HFFc6 (cell line): ENCODE data around the gene NCLN. TPM values are rescaled to one million over a fixed set of nuclear protein-coding genes. Genes with fewer than 3 reads are reported as not detected.

Experiments used
- DNase-seq: peaks from one replicate; pipeline ENCODE4 v3.0.0-alpha.2; 2018
- H3K27ac Mint-ChIP-seq: 2 replicates; pipeline ENCODE4 v1.8.0; 2020; ENCODE audit warnings: mild to moderate bottlenecking, mixed read lengths
- H3K27me3 Mint-ChIP-seq: 2 replicates; pipeline ENCODE4 v1.8.0; 2021; ENCODE audit warnings: mild to moderate bottlenecking, moderate library complexity, mixed read lengths; ENCODE audit not compliant: insufficient read depth
- H3K36me3 Mint-ChIP-seq: 2 replicates; pipeline ENCODE4 v1.8.0; 2021; ENCODE audit warnings: low read depth, mixed read lengths
- H3K4me1 Mint-ChIP-seq: 2 replicates; pipeline ENCODE4 v1.8.0; 2020; ENCODE audit warnings: low read depth, mixed read lengths
- H3K4me3 Mint-ChIP-seq: 2 replicates; pipeline ENCODE4 v1.8.0; 2020; ENCODE audit warnings: mild to moderate bottlenecking, moderate library complexity, mixed read lengths
- H3K9me3 Mint-ChIP-seq: 2 replicates; pipeline ENCODE4 v1.8.0; 2020; ENCODE audit warnings: mild to moderate bottlenecking, mixed read lengths
- CTCF ChIP-seq: fragments of 200-600 bp; sonication (generic); IDR thresholded peaks from 2 replicates; pipeline ENCODE4 v1.5.0; 2021; ENCODE audit warnings: antibody characterized with exemption, mild to moderate bottlenecking
- total RNA-seq, 6 experiments: library from RNA; stranded (reverse); fragmentation: NEBNext Ultra II Directional; extraction: Animal tissue kit (Norgen Biotek cat#: 25700); gene quantifications; 2 replicates in 1 of 6; 3 replicates in 5 of 6; pipeline ENCODE4 v1.2.3, GENCODE V29; 2021

Gene NCLN
- total RNA-seq, 6 experiments from 2014 or later = 98.1 to 130 (median 106) TPM

- no peaks in the 10 kb centered on the region for H3K9me3 Mint-ChIP-seq
- DNase-seq = peak; percentile 72
- no peak for TF ChIP-seq CTCF
- no peak overlapping the region; the same call in 1 of the 2 replicates for H3K4me3 Mint-ChIP-seq
- H3K27me3 Mint-ChIP-seq = peaks cover 7% of the 10 kb centered on the region; the same call in 1 of the 2 replicates
- peak overlapping the region; percentile 89 for H3K27ac Mint-ChIP-seq
- peaks cover 7% of the 10 kb centered on the region for H3K4me1 Mint-ChIP-seq
- H3K36me3 Mint-ChIP-seq = no peaks in the 10 kb centered on the region
Observed at GRCh38 chr19:3176715-3177501, 8.8 kb upstream of the NCLN start.

- peaks cover 7% of the 10 kb centered on the region for H3K4me1 Mint-ChIP-seq
- H3K27me3 Mint-ChIP-seq = peaks cover 7% of the 10 kb centered on the region; the same call in 1 of the 2 replicates
- H3K4me3 Mint-ChIP-seq = no peak within 1 kb of the TSS
- H3K9me3 Mint-ChIP-seq = no peaks in the 10 kb centered on the region
- no peak for TF ChIP-seq CTCF
- H3K36me3 Mint-ChIP-seq = no peaks in the 10 kb centered on the region
- no peak for DNase-seq
- H3K27ac Mint-ChIP-seq = no peak within 1 kb of the TSS
Observed at GRCh38 chr19:3178377-3178972, 7.3 kb upstream of the NCLN start, which contains the start of gene S1PR4. S1PR4 (plus strand) TSS chr19:3178769; CDS start chr19:3178793, 24 bp downstream.

GRCh38 chr19:3178973-3179738 lies 6.6 kb upstream of the NCLN start:
- H3K36me3 Mint-ChIP-seq = no peaks in the 10 kb centered on the region
- H3K27me3 Mint-ChIP-seq = peaks cover 7% of the 10 kb centered on the region; the same call in 1 of the 2 replicates
- no peak overlapping the region for H3K27ac Mint-ChIP-seq
- H3K4me1 Mint-ChIP-seq = peaks cover 7% of the 10 kb centered on the region
- no peak for DNase-seq
- no peak overlapping the region for H3K4me3 Mint-ChIP-seq
- TF ChIP-seq CTCF = no peak
- H3K9me3 Mint-ChIP-seq = no peaks in the 10 kb centered on the region

- DNase-seq = no peak
- peaks cover 7% of the 10 kb centered on the region; the same call in 1 of the 2 replicates for H3K27me3 Mint-ChIP-seq
- no peak for TF ChIP-seq CTCF
- H3K4me3 Mint-ChIP-seq = no peak overlapping the region
- H3K9me3 Mint-ChIP-seq = no peaks in the 10 kb centered on the region
- H3K27ac Mint-ChIP-seq = no peak overlapping the region
- H3K36me3 Mint-ChIP-seq = no peaks in the 10 kb centered on the region
- H3K4me1 Mint-ChIP-seq = peaks cover 13% of the 10 kb centered on the region
Observed at GRCh38 chr19:3179739-3180293, 5.9 kb upstream of the NCLN start.
